Measurements from ENCODE around the gene NFIB.

GRCh38 chr9:14343261-14344031, 29.5 kb upstream of the NFIB start:
- TF ChIP-seq EZH2phosphoT487 (IDR thresholded peaks at IDR 0.05; ENCODE audit: insufficient read depth, low read depth) (no peak), EZH2 (IDR thresholded peaks at IDR 0.05; ENCODE audit: insufficient read depth, poor library complexity, severe bottlenecking) (no peak)

Data from GM23248 (cell line).